Measurements from ENCODE around the gene LRTM2. TPM values are rescaled to one million over a fixed set of nuclear protein-coding genes. Genes with fewer than 3 reads are reported as not detected.

LRTM2 gene
- total RNA-seq, 1 donor from 2014 or later = not detected

- Histone ChIP-seq H3K27me3 (no peaks in the 10 kb centered on the region), H3K4me1 (no peaks in the 10 kb centered on the region), H2AFZ (replicated peaks) (no peak overlapping the region), H3K79me2 (ENCODE audit: low read depth) (no peaks in the 10 kb centered on the region), H3K9me3 (ENCODE audit: low read depth) (no peaks in the 10 kb centered on the region), H3K36me3 (no peaks in the 10 kb centered on the region), H3K9ac (no peak overlapping the region), H3K4me2 (no peak overlapping the region), H4K20me1 (ENCODE audit: low read depth) (no peaks in the 10 kb centered on the region), H3K4me3 (no peak overlapping the region), H3F3A (ENCODE audit: low read depth) (no peaks in the 10 kb centered on the region), H3K27ac (no peak overlapping the region)
- no peak overlapping the region for H3K27ac Mint-ChIP-seq
- H3K4me3 Mint-ChIP-seq = no peak overlapping the region
- peaks cover 10% of the 10 kb centered on the region for H3K27me3 Mint-ChIP-seq (ENCODE audit: insufficient read depth, low read depth)
- H3K4me1 Mint-ChIP-seq = peaks cover 29% of the 10 kb centered on the region
- peaks cover 2% of the 10 kb centered on the region for H3K36me3 Mint-ChIP-seq
- DNase-seq (ENCODE audit: low spot score) = no peak
- no peak for TF ChIP-seq EZH2phosphoT487 (IDR thresholded peaks at IDR 0.05)
- TF ChIP-seq EZH2 (IDR thresholded peaks at IDR 0.05) = no peak
- TF ChIP-seq CTCF (IDR thresholded peaks at IDR 0.05) = no peak
- peaks cover 2% of the 10 kb centered on the region for H3K9me3 Mint-ChIP-seq
These were observed 13.9 kb upstream of the LRTM2 start for GRCh38 chr12:1806301-1807086.

DNA sequence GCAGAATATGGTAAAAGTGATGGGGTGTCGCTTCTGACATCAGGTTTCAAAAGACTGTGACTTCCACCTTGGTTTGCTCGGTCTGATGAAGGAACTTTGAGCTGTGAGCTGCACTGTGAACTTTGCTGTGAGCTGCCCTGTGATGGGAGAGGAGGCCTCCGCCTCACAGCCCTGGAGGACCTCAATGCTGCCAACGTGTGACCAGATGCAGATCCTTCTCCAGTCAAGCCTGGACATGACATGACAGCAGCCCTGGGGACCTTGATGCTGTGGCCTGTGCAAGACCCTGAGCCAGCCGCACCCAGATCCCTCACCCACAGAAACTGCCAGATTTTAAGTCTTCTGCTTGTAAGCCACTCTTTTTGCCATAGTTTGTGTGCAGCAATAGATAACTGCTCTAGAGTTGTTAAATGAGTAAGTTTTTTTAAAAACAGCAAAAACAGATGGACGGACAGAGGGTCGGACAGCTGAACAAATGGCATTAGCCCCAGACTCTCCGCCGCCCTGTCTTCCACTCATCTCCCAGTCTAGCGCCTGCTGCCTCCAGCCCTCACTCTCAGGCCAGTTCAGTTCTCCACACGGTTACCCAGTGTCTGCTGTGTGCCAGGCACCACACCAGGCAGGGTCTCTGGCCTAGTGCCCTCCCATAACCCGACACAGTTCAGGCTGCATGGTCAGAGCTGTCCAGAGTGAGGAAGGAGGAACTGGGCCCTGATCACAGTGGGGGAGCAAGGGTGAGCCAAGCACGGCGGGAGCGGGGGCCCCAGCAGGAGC, 13.1 kb upstream of the LRTM2 start:
- Histone ChIP-seq H3K27me3 (no peaks in the 10 kb centered on the region), H3K9ac (no peak overlapping the region), H3K36me3 (no peaks in the 10 kb centered on the region), H4K20me1 (ENCODE audit: low read depth) (no peaks in the 10 kb centered on the region), H3K9me3 (ENCODE audit: low read depth) (no peaks in the 10 kb centered on the region), H3K4me1 (no peaks in the 10 kb centered on the region), H3K79me2 (ENCODE audit: low read depth) (no peaks in the 10 kb centered on the region), H3K4me2 (no peak overlapping the region), H3F3A (ENCODE audit: low read depth) (no peaks in the 10 kb centered on the region), H3K4me3 (no peak overlapping the region), H3K27ac (no peak overlapping the region), H2AFZ (replicated peaks) (no peak overlapping the region)
- Mint-ChIP-seq H3K4me1 (peaks cover 25% of the 10 kb centered on the region), H3K4me3 (no peak overlapping the region), H3K9me3 (peaks cover 2% of the 10 kb centered on the region), H3K27ac (peak overlapping the region; percentile 57), H3K36me3 (peaks cover 2% of the 10 kb centered on the region), H3K27me3 (ENCODE audit: insufficient read depth, low read depth) (peaks cover 7% of the 10 kb centered on the region)
- no peak for DNase-seq (ENCODE audit: low spot score)
- no peak for TF ChIP-seq EZH2phosphoT487 (IDR thresholded peaks at IDR 0.05)
- TF ChIP-seq CTCF (IDR thresholded peaks at IDR 0.05) = no peak
- TF ChIP-seq EZH2 (IDR thresholded peaks at IDR 0.05) = no peak

DNA sequence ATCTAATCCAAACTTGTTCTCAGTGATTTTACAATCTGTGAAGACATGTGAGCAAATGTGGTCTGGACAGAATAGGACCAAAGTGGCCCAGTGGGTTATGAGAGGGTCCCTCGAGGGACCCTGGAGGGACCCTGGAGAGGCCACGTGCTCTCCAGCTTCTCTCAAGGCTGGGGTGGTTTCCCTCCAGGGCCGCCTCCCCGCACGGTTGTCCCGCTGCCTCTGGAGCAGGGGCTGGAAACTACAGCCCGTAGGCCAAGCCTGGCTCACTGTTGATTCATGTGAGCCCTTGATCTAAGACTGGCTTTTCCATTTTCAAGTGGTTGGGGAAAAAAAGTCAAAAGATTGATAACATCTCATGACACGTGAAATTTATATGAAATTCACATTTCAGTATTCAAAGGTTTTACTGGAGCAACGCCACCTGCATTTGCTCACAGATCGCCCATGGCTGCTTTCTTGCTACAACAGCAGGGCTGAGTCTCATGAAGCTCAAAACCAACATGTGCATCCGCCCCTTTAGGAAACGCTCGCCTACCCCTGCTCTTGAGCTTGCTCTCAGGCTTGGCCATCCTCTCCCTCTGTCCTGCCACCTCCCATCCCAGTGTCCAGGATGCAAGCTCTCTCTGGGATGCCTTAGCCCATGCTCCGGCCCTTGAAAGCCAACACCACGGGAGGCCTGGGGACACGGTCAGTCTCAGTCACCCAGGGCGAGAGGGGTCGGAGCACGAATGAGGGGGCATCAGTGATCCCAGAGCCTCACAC, 12.1 kb upstream of the LRTM2 start:
- Histone ChIP-seq H3K36me3 (no peaks in the 10 kb centered on the region), H2AFZ (replicated peaks) (no peak overlapping the region), H3K27ac (no peak overlapping the region), H3K79me2 (ENCODE audit: low read depth) (no peaks in the 10 kb centered on the region), H3K27me3 (no peaks in the 10 kb centered on the region), H4K20me1 (ENCODE audit: low read depth) (no peaks in the 10 kb centered on the region), H3F3A (ENCODE audit: low read depth) (no peaks in the 10 kb centered on the region), H3K4me1 (no peaks in the 10 kb centered on the region), H3K4me3 (no peak overlapping the region), H3K4me2 (no peak overlapping the region), H3K9me3 (ENCODE audit: low read depth) (no peaks in the 10 kb centered on the region), H3K9ac (no peak overlapping the region)
- H3K9me3 Mint-ChIP-seq = peaks cover 2% of the 10 kb centered on the region
- TF ChIP-seq EZH2phosphoT487 (IDR thresholded peaks at IDR 0.05) (no peak), EZH2 (IDR thresholded peaks at IDR 0.05) (no peak), CTCF (IDR thresholded peaks at IDR 0.05) (no peak)
- DNase-seq (ENCODE audit: low spot score) = no peak
- H3K27me3 Mint-ChIP-seq (ENCODE audit: insufficient read depth, low read depth) = peaks cover 7% of the 10 kb centered on the region
- no peak overlapping the region for H3K27ac Mint-ChIP-seq
- peaks cover 32% of the 10 kb centered on the region for H3K4me1 Mint-ChIP-seq
- no peak overlapping the region for H3K4me3 Mint-ChIP-seq
- peaks cover 2% of the 10 kb centered on the region for H3K36me3 Mint-ChIP-seq
